Calu3 (cell line): ENCODE measurements around the gene AFF2. TPM values are rescaled to one million over a fixed set of nuclear protein-coding genes. Genes with fewer than 3 reads are reported as not detected.
A peak's percentile ranks its signal among the peaks of the same experiment; 100 is the strongest.

ENCODE experiments used
- BruUV-seq: library from RNA; stranded (reverse); fragments of 400-500 nt; replicated peaks from 2 replicates; lab custom pipeline; 2021; lab: Mats Ljungman, UMichigan
- CTCF ChIA-PET: fragments of 300-600 bp; sonication (Branson Sonifier 250); formaldehyde crosslinking; loops from one replicate; lab custom pipeline; 2022; ENCODE audit warnings: antibody characterized with exemption; lab: Charles Lee
- DNase-seq: peaks from one replicate; pipeline ENCODE4 v3.0.0; 2022
- H3K27ac Mint-ChIP-seq: one replicate; pipeline ENCODE4 v1.8.0; 2022; ENCODE audit warnings: mixed read lengths; ENCODE audit not compliant: unreplicated experiment
- H3K27me3 Mint-ChIP-seq: one replicate; pipeline ENCODE4 v1.8.0; 2022; ENCODE audit warnings: mixed read lengths; ENCODE audit not compliant: unreplicated experiment
- H3K36me3 Mint-ChIP-seq: one replicate; pipeline ENCODE4 v1.8.0; 2022; ENCODE audit warnings: mild to moderate bottlenecking, moderate library complexity, mixed read lengths; ENCODE audit not compliant: insufficient read depth, unreplicated experiment
- H3K4me1 Mint-ChIP-seq: one replicate; pipeline ENCODE4 v1.8.0; 2022; ENCODE audit warnings: mild to moderate bottlenecking, low read depth, mixed read lengths; ENCODE audit not compliant: unreplicated experiment
- H3K4me3 Mint-ChIP-seq: one replicate; pipeline ENCODE4 v1.8.0; 2022; ENCODE audit warnings: mild to moderate bottlenecking, low read depth, moderate library complexity, mixed read lengths; ENCODE audit not compliant: unreplicated experiment
- H3K9me3 Mint-ChIP-seq: one replicate; pipeline ENCODE4 v1.8.0; 2022; ENCODE audit warnings: low read depth, mixed read lengths; ENCODE audit not compliant: unreplicated experiment
- CTCF ChIP-seq: fragments of 200-600 bp; IDR thresholded peaks from one replicate; pipeline ENCODE4 v1.8.0; 2022; ENCODE audit warnings: antibody characterized with exemption; ENCODE audit not compliant: unreplicated experiment
- intact Hi-C: fragments of 100-400 bp; cut with micrococcal nuclease; formaldehyde crosslinking; loops from one replicate; pipeline ENCODE4 v1.10.0; 2022; ENCODE audit not compliant: unreplicated experiment
- total RNA-seq: library from RNA; stranded (reverse); gene quantifications from 2 replicates; pipeline ENCODE4 v1.2.3, GENCODE V29; 2022

The AFF2 gene
- total RNA-seq, 1 experiment from 2014 or later: 0.17 TPM

GRCh38 chrX:148522006-148522405 lies 21.6 kb downstream of the AFF2 start:
- no peaks in the 10 kb centered on the region for H3K9me3 Mint-ChIP-seq
- no peak overlapping the region for H3K4me3 Mint-ChIP-seq

GRCh38 chrX:148523303-148524080 lies 23.1 kb downstream of the AFF2 start:
- CTCF ChIA-PET: no interaction called here
- Mint-ChIP-seq H3K4me1 (no peaks in the 10 kb centered on the region), H3K4me3 (no peak overlapping the region), H3K9me3 (no peaks in the 10 kb centered on the region), H3K36me3 (no peaks in the 10 kb centered on the region), H3K27me3 (no peaks in the 10 kb centered on the region), H3K27ac (no peak overlapping the region)
- no TSS peak for BruUV-seq
- no peak for TF ChIP-seq CTCF
- intact Hi-C loops: no loop called here
- DNase-seq: no peak

More at GRCh38 chrX:148522006-148522405, 21.6 kb downstream of the AFF2 start:
- CTCF ChIA-PET: no interaction called here
- DNase-seq: no peak
- Mint-ChIP-seq H3K36me3 (no peaks in the 10 kb centered on the region), H3K4me1 (no peaks in the 10 kb centered on the region), H3K27ac (no peak overlapping the region), H3K27me3 (no peaks in the 10 kb centered on the region)
- BruUV-seq: no TSS peak
- TF ChIP-seq CTCF: no peak
- intact Hi-C loops: no loop called here

- no peaks in the 10 kb centered on the region for H3K27me3 Mint-ChIP-seq
- TF ChIP-seq CTCF: peak; percentile 33
- DNase-seq: peak; percentile 8
- BruUV-seq: no TSS peak
- no peak overlapping the region for H3K4me3 Mint-ChIP-seq
- H3K4me1 Mint-ChIP-seq: no peaks in the 10 kb centered on the region
- intact Hi-C loops: loop anchor here (5.0 kb wide), 1 partner anchor 757 kb away; no protein-coding TSS in a partner anchor
- no peaks in the 10 kb centered on the region for H3K36me3 Mint-ChIP-seq
- CTCF ChIA-PET: interaction anchor here (0.6 to 0.7 kb wide), 3 partner anchors 484 to 1082 kb away, joined by 3 to 4 read pairs (median 3); no protein-coding TSS in a partner anchor
- H3K9me3 Mint-ChIP-seq: no peaks in the 10 kb centered on the region
- H3K27ac Mint-ChIP-seq: no peak overlapping the region
Observed at GRCh38 chrX:148530464-148531077, 30.2 kb downstream of the AFF2 start.

- no peaks in the 10 kb centered on the region for H3K36me3 Mint-ChIP-seq
- H3K27ac Mint-ChIP-seq: no peak overlapping the region
- no TSS peak for BruUV-seq
- DNase-seq: no peak
- TF ChIP-seq CTCF: no peak
- CTCF ChIA-PET: no interaction called here
- H3K4me3 Mint-ChIP-seq: no peak overlapping the region
- no peaks in the 10 kb centered on the region for H3K4me1 Mint-ChIP-seq
- no peaks in the 10 kb centered on the region for H3K27me3 Mint-ChIP-seq
- intact Hi-C loops: loop anchor here (5.0 kb wide), 1 partner anchor 753 kb away; no protein-coding TSS in a partner anchor
- H3K9me3 Mint-ChIP-seq: no peaks in the 10 kb centered on the region
Observed at GRCh38 chrX:148534291-148534690, 33.9 kb downstream of the AFF2 start.
